Keratinocyte (primary cell): ENCODE results near the gene FOXC1. TPM values are rescaled to one million over a fixed set of nuclear protein-coding genes. Genes with fewer than 3 reads are reported as not detected.

Experiments used
- DNase-seq: peaks from one replicate; pipeline ENCODE4 v3.0.0-alpha.2; 2011; ENCODE audit warnings: low read depth, missing footprints, low spot score
- FAIRE-seq: peaks from 2 replicates; lab custom pipeline; 2011; peaks lifted over from hg19 to GRCh38; lab: Jason Lieb, UNC
- H2AFZ ChIP-seq: 2 replicates; pipeline ENCODE4 v1.6.0; 2012; ENCODE audit warnings: low read length, control low read depth, inconsistent platforms; ENCODE audit not compliant: control insufficient read depth
- H3K27ac ChIP-seq: 2 replicates; pipeline ENCODE4 v1.5.1; 2011; ENCODE audit warnings: low read length; ENCODE audit not compliant: control insufficient read depth, insufficient read depth
- H3K27me3 ChIP-seq: 3 replicates; pipeline ENCODE4 v1.6.0; 2011; ENCODE audit warnings: low read length; ENCODE audit not compliant: control insufficient read depth, insufficient read depth; ENCODE audit errors: extremely low read depth
- H3K36me3 ChIP-seq, 2 experiments: 2 replicates in 1 of 2; 3 replicates in 1 of 2; pipeline ENCODE4 v1.5.1; 2011; ENCODE audit warnings: low read length in 2 of 2, mild to moderate bottlenecking in 1 of 2; ENCODE audit not compliant: control insufficient read depth in 2 of 2, insufficient read depth in 2 of 2; ENCODE audit errors: extremely low read depth in 1 of 2
- H3K4me1 ChIP-seq: 3 replicates; pipeline ENCODE4 v1.5.1; 2011; ENCODE audit warnings: low read length; ENCODE audit not compliant: control insufficient read depth, insufficient read depth; ENCODE audit errors: extremely low read depth
- H3K4me2 ChIP-seq: 3 replicates; pipeline ENCODE4 v1.6.0; 2011; ENCODE audit warnings: low read depth, low read length; ENCODE audit not compliant: control insufficient read depth, insufficient read depth; ENCODE audit errors: extremely low read depth
- H3K4me3 ChIP-seq, 3 experiments: fragments of 200-600 bp in 1 of 3; sonication (generic) in 1 of 3; 2 replicates in 2 of 3; 3 replicates in 1 of 3; pipeline ENCODE4 v1.5.1; 2011 to 2016; ENCODE audit warnings: low read length in 3 of 3, mild to moderate bottlenecking in 3 of 3, control low read depth in 2 of 3, inconsistent platforms in 1 of 3, low read depth in 1 of 3, mixed read lengths in 1 of 3, mixed run types in 1 of 3, moderate library complexity in 1 of 3; ENCODE audit not compliant: control insufficient read depth in 2 of 3, insufficient read depth in 2 of 3; ENCODE audit errors: extremely low read depth in 1 of 3
- H3K79me2 ChIP-seq: 2 replicates; pipeline ENCODE4 v1.6.0; 2012; ENCODE audit warnings: low read length; ENCODE audit not compliant: control insufficient read depth, insufficient read depth
- H3K9ac ChIP-seq: 3 replicates; pipeline ENCODE4 v1.6.0; 2011; ENCODE audit warnings: low read length; ENCODE audit not compliant: control insufficient read depth, insufficient read depth; ENCODE audit errors: extremely low read depth
- H3K9me1 ChIP-seq: 3 replicates; pipeline ENCODE4 v1.6.0; 2011; ENCODE audit warnings: low read length; ENCODE audit not compliant: control insufficient read depth, insufficient read depth; ENCODE audit errors: extremely low read depth
- H3K9me3 ChIP-seq: 2 replicates; pipeline ENCODE4 v1.5.1; 2012; ENCODE audit warnings: low read depth, low read length; ENCODE audit not compliant: control insufficient read depth
- H4K20me1 ChIP-seq: 3 replicates; pipeline ENCODE4 v1.6.0; 2011; ENCODE audit warnings: low read length; ENCODE audit not compliant: control insufficient read depth, insufficient read depth; ENCODE audit errors: extremely low read depth
- CTCF ChIP-seq, 3 experiments: IDR thresholded peaks in 1 of 3; conservative IDR thresholded peaks in 1 of 3; optimal IDR thresholded peaks in 1 of 3; 2 replicates in 2 of 3; 3 replicates in 1 of 3; pipeline versions ENCODE3 to v1.5.1; 2011; ENCODE audit warnings: low read length in 3 of 3, mild to moderate bottlenecking in 3 of 3, moderate library complexity in 2 of 3, control low read depth in 1 of 3, inconsistent platforms in 1 of 3; ENCODE audit not compliant: insufficient read depth in 2 of 3; ENCODE audit errors: extremely low read depth in 1 of 3
- EZH2 ChIP-seq: IDR thresholded peaks from one replicate; pipeline ENCODE4 v1.6.1; 2012; ENCODE audit warnings: inconsistent platforms, mild to moderate bottlenecking, low read length, moderate library complexity
- dilution Hi-C: fragments of 300-500 bp; cut with MboI; formaldehyde crosslinking; loops from one replicate; pipeline ENCODE4 v1.7.0; 2020; ENCODE audit warnings: low sequenced_read_pairs; ENCODE audit not compliant: extremely low pct_ligation_motif_present
- polyA plus RNA-seq, 5 experiments: library from polyadenylated mRNA; depleted of rRNA in 3 of 5; stranded (reverse) in 3 of 5; stranded (forward) in 1 of 5; unstranded in 1 of 5; fragments of >200 nt; gene quantifications; 1 replicate in 1 of 5; 2 replicates in 3 of 5; 3 replicates in 1 of 5; pipeline versions ENCODE4 v1.2.1 to v1.2.3, GENCODE V29; 2011 to 2012; ENCODE audit warnings: missing spikeins in 2 of 5, low read depth in 1 of 5, low replicate concordance in 1 of 5

Gene FOXC1
- polyA plus RNA-seq, 1 donor (not counting 4 experiments of a cell fraction or from before 2014, with no cell fraction given), result 4.3 TPM

GRCh38 chr6:1624058-1624850 is 14.5 kb downstream of the FOXC1 start:
- Histone ChIP-seq H3K9me1 (no peaks in the 10 kb centered on the region), H3K9me3 (no peaks in the 10 kb centered on the region), H3K79me2 (no peaks in the 10 kb centered on the region), H3K4me2 (peak overlapping the region; percentile 93), H3K27ac (no peak overlapping the region), H4K20me1 (no peaks in the 10 kb centered on the region), H3K4me3 (peak overlapping the region; percentile 48 to 74 (median 72)), H3K27me3 (peaks cover 11% of the 10 kb centered on the region), H2AFZ (peak overlapping the region; percentile 76), H3K9ac (peak overlapping the region; percentile 69), H3K36me3 (no peaks in the 10 kb centered on the region), H3K4me1 (peaks cover 6% of the 10 kb centered on the region)
- no peak for FAIRE-seq
- dilution Hi-C loops, result no loop called here
- TF ChIP-seq EZH2, result no peak
- TF ChIP-seq CTCF (optimal IDR thresholded peaks at IDR 0.05 in 1 of 3, IDR thresholded peaks at IDR 0.05 in 1 of 3, conservative IDR thresholded peaks at IDR 0.05 in 1 of 3; ENCODE audit: extremely low read depth in 1 of 3, insufficient read depth in 2 of 3, low read length in 3 of 3), result no peak
- DNase-seq, result no peak

- Histone ChIP-seq H3K4me3 (peak overlapping the region; percentile 48 to 74 (median 72)), H4K20me1 (no peaks in the 10 kb centered on the region), H3K27ac (no peak overlapping the region), H2AFZ (peak overlapping the region; percentile 88), H3K9me3 (no peaks in the 10 kb centered on the region), H3K4me1 (peaks cover 6% of the 10 kb centered on the region), H3K27me3 (peaks cover 11% of the 10 kb centered on the region), H3K4me2 (peak overlapping the region; percentile 93), H3K9me1 (no peaks in the 10 kb centered on the region), H3K9ac (peak overlapping the region; percentile 69), H3K79me2 (no peaks in the 10 kb centered on the region), H3K36me3 (no peaks in the 10 kb centered on the region)
- DNase-seq (no peak), FAIRE-seq (no peak)
- TF ChIP-seq CTCF (optimal IDR thresholded peaks at IDR 0.05 in 1 of 3, IDR thresholded peaks at IDR 0.05 in 1 of 3, conservative IDR thresholded peaks at IDR 0.05 in 1 of 3; ENCODE audit: extremely low read depth in 1 of 3, insufficient read depth in 2 of 3, low read length in 3 of 3) (no peak), EZH2 (no peak)
- dilution Hi-C loops, result no loop called here
Observed at GRCh38 chr6:1624851-1625781, 15.4 kb downstream of the FOXC1 start.
